Hepatocyte (in vitro differentiated cells): Measurements from ENCODE around the gene MTPN. TPM values are rescaled to one million over a fixed set of nuclear protein-coding genes. Genes with fewer than 3 reads are reported as not detected.

Experiments
- DNase-seq: peaks from one replicate; pipeline ENCODE4 v3.0.0-alpha.2; 2016; ENCODE audit warnings: low spot score
- H2AFZ ChIP-seq: fragments of 200-600 bp; sonication (generic); 2 replicates; pipeline ENCODE4 v1.6.0; 2016; ENCODE audit warnings: antibody characterized with exemption, mild to moderate bottlenecking
- H3K27ac ChIP-seq: fragments of 200-600 bp; sonication (generic); 2 replicates; pipeline ENCODE4 v1.5.1; 2016; ENCODE audit warnings: mild to moderate bottlenecking
- H3K27me3 ChIP-seq: fragments of 200-600 bp; sonication (generic); 2 replicates; pipeline ENCODE4 v1.6.1; 2016
- H3K36me3 ChIP-seq: fragments of 200-600 bp; sonication (generic); replicated peaks from 2 replicates; pipeline ENCODE4 v1.5.1; 2016; ENCODE audit warnings: low read depth; ENCODE audit not compliant: insufficient read depth
- H3K4me1 ChIP-seq: fragments of 200-600 bp; sonication (generic); 2 replicates; pipeline ENCODE4 v1.5.1; 2016; ENCODE audit warnings: mild to moderate bottlenecking, moderate library complexity; ENCODE audit not compliant: insufficient read depth
- H3K4me2 ChIP-seq: fragments of 200-600 bp; sonication (generic); 2 replicates; pipeline ENCODE4 v1.6.0; 2016
- H3K4me3 ChIP-seq: fragments of 200-600 bp; sonication (generic); 2 replicates; pipeline ENCODE4 v1.5.1; 2016; ENCODE audit warnings: mild to moderate bottlenecking
- H3K79me2 ChIP-seq: fragments of 200-600 bp; sonication (generic); 2 replicates; pipeline ENCODE4 v1.6.0; 2017; ENCODE audit warnings: mild to moderate bottlenecking
- H3K9me2 ChIP-seq: fragments of 200-600 bp; sonication (generic); replicated peaks from 2 replicates; pipeline ENCODE4 v1.6.0; 2017; ENCODE audit warnings: mild to moderate bottlenecking; ENCODE audit not compliant: insufficient read depth
- H3K9me3 ChIP-seq: fragments of 200-600 bp; sonication (generic); 2 replicates; pipeline ENCODE4 v1.5.1; 2016; ENCODE audit warnings: low read depth, mild to moderate bottlenecking
- H4K20me1 ChIP-seq: fragments of 200-600 bp; sonication (generic); 2 replicates; pipeline ENCODE4 v1.6.0; 2016; ENCODE audit warnings: mild to moderate bottlenecking; ENCODE audit not compliant: insufficient read depth, poor library complexity, severe bottlenecking
- CTCF ChIP-seq: fragments of 200-600 bp; sonication (generic); IDR thresholded peaks from 2 replicates; pipeline ENCODE4 v1.5.1; 2016; ENCODE audit warnings: antibody characterized with exemption, mild to moderate bottlenecking; ENCODE audit not compliant: poor library complexity
- EZH2 ChIP-seq: fragments of 200-600 bp; sonication (generic); IDR thresholded peaks from 2 replicates; pipeline ENCODE4 v1.6.1; 2016; ENCODE audit warnings: antibody characterized with exemption, mild to moderate bottlenecking, borderline replicate concordance
- EZH2phosphoT487 ChIP-seq: fragments of 200-600 bp; sonication (generic); IDR thresholded peaks from one replicate; pipeline ENCODE4 v1.6.1; 2018; ENCODE audit warnings: antibody characterized with exemption, mild to moderate bottlenecking, low read depth, moderate library complexity; ENCODE audit not compliant: unreplicated experiment, severe bottlenecking
- WGBS: methylation state at CpG from one replicate; pipeline ENCODE4 v1.1.6; 2016; ENCODE audit warnings: low lambda C conversion rate; ENCODE audit errors: missing lambda C conversion rate; 5-methylcytosine and 5-hydroxymethylcytosine counted together
- polyA plus RNA-seq: library from polyadenylated mRNA; unstranded; fragments of >200 nt; fragmentation: Nextera tagmentation; extraction: Ambion mirVana; gene quantifications from 2 replicates; pipeline ENCODE4 v1.2.1, GENCODE V29; 2016
- total RNA-seq: library from RNA; depleted of rRNA; stranded (reverse); fragments of >200 nt; gene quantifications from 2 replicates; pipeline ENCODE4 v1.2.3, GENCODE V29; 2014

MTPN gene
- total and polyA plus RNA-seq, 2 experiments from 2014 or later, result 32.8 to 131 TPM

GRCh38 chr7:135960709-135961451, 16.3 kb downstream of the MTPN start:
- no peak for DNase-seq
- no peak overlapping the region for H2AFZ ChIP-seq
- 95% methylated on average over 6 of the region's 6 CpGs for WGBS
- no peaks in the 10 kb centered on the region for H3K27me3 ChIP-seq
- H3K4me1 ChIP-seq, result no peaks in the 10 kb centered on the region
- no peaks in the 10 kb centered on the region for H3K9me3 ChIP-seq
- peaks cover 30% of the 10 kb centered on the region for H4K20me1 ChIP-seq
- no peak overlapping the region for H3K4me3 ChIP-seq
- H3K36me3 ChIP-seq, result no peaks in the 10 kb centered on the region
- H3K9me2 ChIP-seq, result no peaks in the 10 kb centered on the region
- H3K4me2 ChIP-seq, result no peak overlapping the region
- no peak overlapping the region for H3K27ac ChIP-seq
- TF ChIP-seq CTCF (no peak), EZH2phosphoT487 (no peak), EZH2 (no peak)
- peaks cover 98% of the 10 kb centered on the region for H3K79me2 ChIP-seq

- no peak overlapping the region for H3K27ac ChIP-seq
- H4K20me1 ChIP-seq, result peaks cover 32% of the 10 kb centered on the region
- no peaks in the 10 kb centered on the region for H3K9me2 ChIP-seq
- DNase-seq, result no peak
- TF ChIP-seq EZH2 (no peak), EZH2phosphoT487 (no peak), CTCF (no peak)
- no peak overlapping the region for H3K4me2 ChIP-seq
- H3K4me3 ChIP-seq, result no peak overlapping the region
- H3K4me1 ChIP-seq, result no peaks in the 10 kb centered on the region
- H2AFZ ChIP-seq, result no peak overlapping the region
- H3K9me3 ChIP-seq, result no peaks in the 10 kb centered on the region
- H3K27me3 ChIP-seq, result no peaks in the 10 kb centered on the region
- no peaks in the 10 kb centered on the region for H3K36me3 ChIP-seq
- H3K79me2 ChIP-seq, result peaks cover 97% of the 10 kb centered on the region
These were observed 17.4 kb downstream of the MTPN start for GRCh38 chr7:135959646-135960363.

DNA sequence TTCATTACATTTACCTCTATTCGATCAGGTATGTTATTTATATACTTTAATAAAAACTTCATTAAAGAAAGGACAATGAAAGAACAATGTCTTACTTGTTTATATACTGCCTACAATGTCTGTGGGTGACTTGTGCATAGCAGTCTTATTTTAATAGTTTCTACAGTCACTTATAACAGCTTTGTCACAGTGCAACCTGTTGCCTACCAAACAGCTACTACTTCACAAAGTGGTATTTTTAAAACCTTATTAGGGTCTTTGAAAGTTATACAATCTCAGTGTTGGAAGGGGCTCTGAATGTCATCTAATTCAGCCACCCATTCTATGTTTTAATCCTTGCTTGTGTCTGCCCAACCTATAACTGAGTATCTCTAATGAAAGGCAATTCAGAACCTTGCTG, 19.0 kb downstream of the MTPN start:
- WGBS, result 97% methylated on average over 1 of the region's 1 CpG
- Histone ChIP-seq H3K9me3 (no peaks in the 10 kb centered on the region), H3K27me3 (no peaks in the 10 kb centered on the region), H3K4me3 (no peak overlapping the region), H3K9me2 (no peaks in the 10 kb centered on the region), H2AFZ (no peak overlapping the region), H4K20me1 (peaks cover 36% of the 10 kb centered on the region), H3K4me1 (no peaks in the 10 kb centered on the region), H3K36me3 (no peaks in the 10 kb centered on the region), H3K27ac (no peak overlapping the region), H3K79me2 (peaks cover 97% of the 10 kb centered on the region), H3K4me2 (no peak overlapping the region)
- TF ChIP-seq EZH2phosphoT487 (no peak), EZH2 (no peak), CTCF (no peak)
- DNase-seq, result no peak
